Measurements from ENCODE around the gene MACROD1.
"Not testable (repeated sequence)": the region's sequence is repeated elsewhere in the genome, so short reads cannot be mapped to it uniquely, and the experiment has no call there.

The MACROD1 gene

GRCh38 chr11:63974259-63975143 is 191.4 kb downstream of the MACROD1 start, which contains the start of gene COX8A:
Gene COX8A, plus strand, starts transcription at chr11:63974620. Its CDS starts 61 bp downstream, at chr11:63974681.
- in situ Hi-C loops (cut with MboI; ENCODE audit: low sequenced_read_pairs): no loop called here

GRCh38 chr11:63973912-63974258 is 192.0 kb downstream of the MACROD1 start:
- in situ Hi-C loops (cut with MboI; ENCODE audit: low sequenced_read_pairs): not testable (repeated sequence)

GRCh38 chr11:63970902-63971301 is 195.0 kb downstream of the MACROD1 start:
- in situ Hi-C loops (cut with MboI; ENCODE audit: low sequenced_read_pairs): no loop called here

GRCh38 chr11:63969461-63969860 is 196.5 kb downstream of the MACROD1 start:
- in situ Hi-C loops (cut with MboI; ENCODE audit: low sequenced_read_pairs): no loop called here

- in situ Hi-C loops (cut with MboI; ENCODE audit: low sequenced_read_pairs): no loop called here
These were observed 199.5 kb downstream of the MACROD1 start for GRCh38 chr11:63966444-63966843.

- in situ Hi-C loops (cut with MboI; ENCODE audit: low sequenced_read_pairs): not testable (repeated sequence)
These were observed 202.0 kb downstream of the MACROD1 start for GRCh38 chr11:63963895-63964294.

- in situ Hi-C loops (cut with MboI; ENCODE audit: low sequenced_read_pairs): no loop called here
These were observed 204.1 kb downstream of the MACROD1 start for GRCh38 chr11:63961608-63962412.

GRCh38 chr11:63958008-63958407 is 207.9 kb downstream of the MACROD1 start:
- in situ Hi-C loops (cut with MboI; ENCODE audit: low sequenced_read_pairs): no loop called here

- in situ Hi-C loops (cut with MboI; ENCODE audit: low sequenced_read_pairs): no loop called here
These were observed 213.3 kb downstream of the MACROD1 start for GRCh38 chr11:63952570-63952969.

GRCh38 chr11:63951779-63952536 is 214.0 kb downstream of the MACROD1 start:
- in situ Hi-C loops (cut with MboI; ENCODE audit: low sequenced_read_pairs): no loop called here

Data from hTERT RPE-1 (cell line).